Parathyroid adenoma (tissue), 2 donors: ENCODE data around the gene APPL2.
"Not testable (repeated sequence)": the region's sequence is repeated elsewhere in the genome, so short reads cannot be mapped to it uniquely, and the experiment has no call there.

ENCODE experiments used
- H2AFZ ChIP-seq: fragments of 300-600 bp; sonication (generic); one replicate; pipeline ENCODE4 v1.7.0; 2017; ENCODE audit warnings: antibody characterized with exemption, mild to moderate bottlenecking
- H3K27ac ChIP-seq: fragments of 300-600 bp; sonication (generic); one replicate; pipeline ENCODE4 v1.7.0; 2017
- H3K27me3 ChIP-seq: fragments of 300-600 bp; sonication (generic); one replicate; pipeline ENCODE4 v1.7.0; 2017; ENCODE audit warnings: low read length; ENCODE audit not compliant: control insufficient read depth, insufficient read depth
- H3K36me3 ChIP-seq: fragments of 300-600 bp; sonication (generic); one replicate; pipeline ENCODE4 v1.7.0; 2017; ENCODE audit warnings: low read length; ENCODE audit not compliant: control insufficient read depth, insufficient read depth
- H3K4me1 ChIP-seq: fragments of 300-600 bp; sonication (generic); one replicate; pipeline ENCODE4 v1.7.0; 2017; ENCODE audit warnings: control low read depth
- H3K4me2 ChIP-seq: fragments of 300-600 bp; sonication (generic); one replicate; pipeline ENCODE4 v1.7.0; 2017; ENCODE audit warnings: low read length
- H3K4me3 ChIP-seq: fragments of 300-600 bp; sonication (generic); one replicate; pipeline ENCODE4 v1.7.0; 2017; ENCODE audit warnings: low read depth, low read length
- H3K79me2 ChIP-seq: fragments of 300-600 bp; sonication (generic); one replicate; pipeline ENCODE4 v1.7.0; 2017; ENCODE audit warnings: control low read depth
- H3K9ac ChIP-seq: fragments of 300-600 bp; sonication (generic); one replicate; pipeline ENCODE4 v1.7.0; 2017; ENCODE audit warnings: mild to moderate bottlenecking
- H3K9me3 ChIP-seq: fragments of 300-600 bp; sonication (generic); one replicate; pipeline ENCODE4 v1.7.0; 2017; ENCODE audit warnings: low read length; ENCODE audit not compliant: control insufficient read depth
- TF ChIP-seq, protein P1 (sequence below): fragments of 300-600 bp; sonication (generic); IDR thresholded peaks from one replicate; pipeline ENCODE4 v1.7.0; 2017; ENCODE audit warnings: antibody characterized with exemption, mild to moderate bottlenecking
- donor health status: primary hyperparathyroidism.

APPL2 gene

DNA sequence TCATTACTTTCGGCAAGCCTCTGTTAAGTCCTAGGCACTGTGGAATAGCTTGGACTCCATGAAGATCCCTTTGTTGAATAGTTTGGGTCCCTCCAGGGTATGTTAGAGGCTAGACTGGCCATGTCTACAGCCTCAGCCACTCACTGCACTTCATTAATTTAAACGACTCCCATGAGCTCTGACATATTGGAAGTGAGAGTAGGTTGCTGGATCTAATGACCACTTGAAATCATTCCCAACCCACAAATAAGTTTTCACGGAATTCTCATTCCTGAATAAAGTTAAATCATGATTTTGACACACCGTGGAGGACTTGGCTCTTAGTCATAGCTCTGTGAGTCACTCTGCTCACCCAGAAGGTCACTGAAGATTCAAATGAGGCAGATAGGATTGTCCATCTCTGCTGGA, 21.4 kb upstream of the APPL2 start:
- Histone ChIP-seq H2AFZ (no peak overlapping the region), H3K4me1 (no peaks in the 10 kb centered on the region), H3K4me3 (no peak overlapping the region), H3K79me2 (no peaks in the 10 kb centered on the region), H3K4me2 (no peak overlapping the region), H3K9me3 (no peaks in the 10 kb centered on the region), H3K9ac (no peak overlapping the region), H3K27ac (no peak overlapping the region), H3K36me3 (no peaks in the 10 kb centered on the region), H3K27me3 (no peaks in the 10 kb centered on the region)
- TF ChIP-seq, protein P1, sequence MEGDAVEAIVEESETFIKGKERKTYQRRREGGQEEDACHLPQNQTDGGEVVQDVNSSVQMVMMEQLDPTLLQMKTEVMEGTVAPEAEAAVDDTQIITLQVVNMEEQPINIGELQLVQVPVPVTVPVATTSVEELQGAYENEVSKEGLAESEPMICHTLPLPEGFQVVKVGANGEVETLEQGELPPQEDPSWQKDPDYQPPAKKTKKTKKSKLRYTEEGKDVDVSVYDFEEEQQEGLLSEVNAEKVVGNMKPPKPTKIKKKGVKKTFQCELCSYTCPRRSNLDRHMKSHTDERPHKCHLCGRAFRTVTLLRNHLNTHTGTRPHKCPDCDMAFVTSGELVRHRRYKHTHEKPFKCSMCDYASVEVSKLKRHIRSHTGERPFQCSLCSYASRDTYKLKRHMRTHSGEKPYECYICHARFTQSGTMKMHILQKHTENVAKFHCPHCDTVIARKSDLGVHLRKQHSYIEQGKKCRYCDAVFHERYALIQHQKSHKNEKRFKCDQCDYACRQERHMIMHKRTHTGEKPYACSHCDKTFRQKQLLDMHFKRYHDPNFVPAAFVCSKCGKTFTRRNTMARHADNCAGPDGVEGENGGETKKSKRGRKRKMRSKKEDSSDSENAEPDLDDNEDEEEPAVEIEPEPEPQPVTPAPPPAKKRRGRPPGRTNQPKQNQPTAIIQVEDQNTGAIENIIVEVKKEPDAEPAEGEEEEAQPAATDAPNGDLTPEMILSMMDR: no peak

- no peaks in the 10 kb centered on the region for H3K4me1 ChIP-seq
- H3K9ac ChIP-seq: no peak overlapping the region
- H3K36me3 ChIP-seq: no peaks in the 10 kb centered on the region
- no peak overlapping the region for H3K4me3 ChIP-seq
- H3K4me2 ChIP-seq: no peak overlapping the region
- H2AFZ ChIP-seq: no peak overlapping the region
- no peaks in the 10 kb centered on the region for H3K27me3 ChIP-seq
- TF ChIP-seq, protein P1: no peak
- H3K27ac ChIP-seq: no peak overlapping the region
- H3K9me3 ChIP-seq: no peaks in the 10 kb centered on the region
- no peaks in the 10 kb centered on the region for H3K79me2 ChIP-seq
Observed at GRCh38 chr12:105256921-105257320, 20.9 kb upstream of the APPL2 start.

GRCh38 chr12:105256431-105256830, 20.5 kb upstream of the APPL2 start:
- H3K36me3 ChIP-seq, H3K4me2 ChIP-seq, H3K9me3 ChIP-seq, H3K27me3 ChIP-seq, H3K4me1 ChIP-seq, H3K9ac ChIP-seq, H3K79me2 ChIP-seq, H2AFZ ChIP-seq, H3K27ac ChIP-seq, H3K4me3 ChIP-seq: not testable (repeated sequence)

DNA sequence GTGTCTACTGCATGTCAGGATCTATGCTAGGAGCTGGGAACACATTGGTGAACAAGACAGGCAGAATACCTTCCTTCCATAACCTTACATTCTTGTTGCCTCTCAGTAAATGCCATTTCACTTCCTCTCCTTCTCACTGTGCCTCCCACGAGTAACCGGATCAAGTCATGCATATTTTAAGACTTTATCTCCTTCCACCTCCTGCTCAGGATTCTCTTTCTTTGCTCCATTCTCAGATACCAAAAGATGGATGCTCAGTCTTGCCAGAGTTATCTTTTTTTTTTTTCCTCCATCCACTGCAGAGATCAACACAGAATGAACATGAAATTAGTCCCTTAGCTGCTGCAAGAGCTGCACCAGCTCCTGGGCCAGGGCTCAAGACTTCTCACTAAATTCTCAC, 20.0 kb upstream of the APPL2 start:
- Histone ChIP-seq H3K4me3 (no peak overlapping the region), H3K9me3 (no peaks in the 10 kb centered on the region), H3K27ac (no peak overlapping the region), H3K4me2 (no peak overlapping the region), H2AFZ (no peak overlapping the region), H3K9ac (no peak overlapping the region), H3K27me3 (no peaks in the 10 kb centered on the region), H3K4me1 (no peaks in the 10 kb centered on the region), H3K36me3 (no peaks in the 10 kb centered on the region), H3K79me2 (no peaks in the 10 kb centered on the region)
- TF ChIP-seq, protein P1: no peak

- TF ChIP-seq, protein P1: no peak
- H3K27ac ChIP-seq: no peak overlapping the region
Observed at GRCh38 chr12:105253866-105254513, 18.0 kb upstream of the APPL2 start.

More at GRCh38 chr12:105253866-105254513, 18.0 kb upstream of the APPL2 start:
- no peaks in the 10 kb centered on the region for H3K4me1 ChIP-seq
- H3K4me2 ChIP-seq: no peak overlapping the region
- H2AFZ ChIP-seq: no peak overlapping the region
- no peak overlapping the region for H3K9ac ChIP-seq
- H3K9me3 ChIP-seq: no peaks in the 10 kb centered on the region
- H3K79me2 ChIP-seq: no peaks in the 10 kb centered on the region
- no peaks in the 10 kb centered on the region for H3K27me3 ChIP-seq
- no peak overlapping the region for H3K4me3 ChIP-seq
- H3K36me3 ChIP-seq: no peaks in the 10 kb centered on the region
